ENCODE measurements around the gene SAP25. TPM values are rescaled to one million over a fixed set of nuclear protein-coding genes. Genes with fewer than 3 reads are reported as not detected.

The SAP25 gene
- polyA plus RNA-seq, 1 of the 3 experiments (the other 2 are of a cell fraction) = 1.2 TPM

DNA sequence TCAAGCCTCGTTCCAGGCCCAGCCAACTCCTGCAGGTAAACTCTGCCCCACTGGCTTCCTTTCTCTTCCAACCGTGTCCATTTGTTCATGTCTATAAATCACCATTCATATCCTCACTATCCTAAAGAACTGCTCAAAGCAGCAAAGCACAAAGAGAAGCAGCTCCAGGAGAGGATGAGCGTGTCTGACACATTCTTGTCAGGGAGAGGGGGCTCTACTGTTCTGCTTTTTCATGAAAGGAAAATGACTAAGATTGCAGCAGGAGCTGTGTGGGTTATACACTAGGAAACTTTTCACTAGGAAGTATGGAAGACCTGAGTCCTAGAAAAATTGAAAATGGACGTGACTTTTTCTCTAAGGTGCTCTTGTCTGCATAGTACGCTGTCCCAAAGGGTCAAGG, 18.0 kb downstream of the SAP25 start:
- Histone ChIP-seq H4K20me1 (ENCODE audit: insufficient read depth) (no peaks in the 10 kb centered on the region), H3K27me3 (ENCODE audit: insufficient read depth) (no peaks in the 10 kb centered on the region), H3K4me2 (no peak overlapping the region), H3K79me2 (ENCODE audit: insufficient read depth) (no peaks in the 10 kb centered on the region), H3K36me3 (replicated peaks in 1 of 2; ENCODE audit: control insufficient read depth in 1 of 2, insufficient read depth in 2 of 2, low read length in 1 of 2) (peaks cover 7 to 14% of the 10 kb centered on the region in 2 experiments), H3K4me1 (ENCODE audit: control insufficient read depth in 1 of 2, insufficient read depth in 2 of 2, low read depth in 1 of 2, low read length in 1 of 2) (no peaks in the 10 kb centered on the region; a peak in 1 of 4 replicates), H3K9ac (no peak overlapping the region), H3K27ac (ENCODE audit: low read depth in 2 of 2, low read length in 1 of 2) (no peak overlapping the region), H2AFZ (ENCODE audit: low read depth) (no peak overlapping the region), H3K9me2 (no peaks in the 10 kb centered on the region), H3K4me3 (ENCODE audit: low read depth in 2 of 2, low read length in 1 of 2) (no peak overlapping the region), H3F3A (replicated peaks; ENCODE audit: insufficient read depth) (peaks cover 2% of the 10 kb centered on the region), H3K9me3 (no peaks in the 10 kb centered on the region)
- no peak for DNase-seq
- CTCF ChIA-PET = interaction anchor here (0.6 to 16.6 kb wide), 12 partner anchors 11 to 137 kb away, joined by 3 to 398 read pairs (median 6); partner anchors contain the start of genes AGFG2, NYAP1 and SPACDR
- POLR2A ChIA-PET = interaction anchor here (1.0 kb wide), 1 partner anchor 87 kb away, joined by 6 read pairs; no protein-coding TSS in a partner anchor
- 87% methylated on average over 5 of the region's 5 CpGs for WGBS (ENCODE audit: low lambda C conversion rate)
- TF ChIP-seq YY1 (IDR thresholded peaks at IDR 0.05; ENCODE audit: low read depth) (no peak), RAD21 (IDR thresholded peaks at IDR 0.05; ENCODE audit: low read length) (no peak), EP300 (IDR thresholded peaks at IDR 0.05; ENCODE audit: borderline replicate concordance in 1 of 2, low read depth in 1 of 2, low read length in 1 of 2) (no peak), RCOR1 (IDR thresholded peaks at IDR 0.05; ENCODE audit: low read length) (no peak), FOXM1 (IDR thresholded peaks at IDR 0.05; ENCODE audit: low read depth) (no peak), TCF12 (IDR thresholded peaks at IDR 0.05) (no peak), ELF1 (IDR thresholded peaks at IDR 0.05) (no peak)
- TF ChIP-seq, protein P1, sequence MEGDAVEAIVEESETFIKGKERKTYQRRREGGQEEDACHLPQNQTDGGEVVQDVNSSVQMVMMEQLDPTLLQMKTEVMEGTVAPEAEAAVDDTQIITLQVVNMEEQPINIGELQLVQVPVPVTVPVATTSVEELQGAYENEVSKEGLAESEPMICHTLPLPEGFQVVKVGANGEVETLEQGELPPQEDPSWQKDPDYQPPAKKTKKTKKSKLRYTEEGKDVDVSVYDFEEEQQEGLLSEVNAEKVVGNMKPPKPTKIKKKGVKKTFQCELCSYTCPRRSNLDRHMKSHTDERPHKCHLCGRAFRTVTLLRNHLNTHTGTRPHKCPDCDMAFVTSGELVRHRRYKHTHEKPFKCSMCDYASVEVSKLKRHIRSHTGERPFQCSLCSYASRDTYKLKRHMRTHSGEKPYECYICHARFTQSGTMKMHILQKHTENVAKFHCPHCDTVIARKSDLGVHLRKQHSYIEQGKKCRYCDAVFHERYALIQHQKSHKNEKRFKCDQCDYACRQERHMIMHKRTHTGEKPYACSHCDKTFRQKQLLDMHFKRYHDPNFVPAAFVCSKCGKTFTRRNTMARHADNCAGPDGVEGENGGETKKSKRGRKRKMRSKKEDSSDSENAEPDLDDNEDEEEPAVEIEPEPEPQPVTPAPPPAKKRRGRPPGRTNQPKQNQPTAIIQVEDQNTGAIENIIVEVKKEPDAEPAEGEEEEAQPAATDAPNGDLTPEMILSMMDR (IDR thresholded peaks at IDR 0.05) = no peak
- TF ChIP-seq, protein P2, sequence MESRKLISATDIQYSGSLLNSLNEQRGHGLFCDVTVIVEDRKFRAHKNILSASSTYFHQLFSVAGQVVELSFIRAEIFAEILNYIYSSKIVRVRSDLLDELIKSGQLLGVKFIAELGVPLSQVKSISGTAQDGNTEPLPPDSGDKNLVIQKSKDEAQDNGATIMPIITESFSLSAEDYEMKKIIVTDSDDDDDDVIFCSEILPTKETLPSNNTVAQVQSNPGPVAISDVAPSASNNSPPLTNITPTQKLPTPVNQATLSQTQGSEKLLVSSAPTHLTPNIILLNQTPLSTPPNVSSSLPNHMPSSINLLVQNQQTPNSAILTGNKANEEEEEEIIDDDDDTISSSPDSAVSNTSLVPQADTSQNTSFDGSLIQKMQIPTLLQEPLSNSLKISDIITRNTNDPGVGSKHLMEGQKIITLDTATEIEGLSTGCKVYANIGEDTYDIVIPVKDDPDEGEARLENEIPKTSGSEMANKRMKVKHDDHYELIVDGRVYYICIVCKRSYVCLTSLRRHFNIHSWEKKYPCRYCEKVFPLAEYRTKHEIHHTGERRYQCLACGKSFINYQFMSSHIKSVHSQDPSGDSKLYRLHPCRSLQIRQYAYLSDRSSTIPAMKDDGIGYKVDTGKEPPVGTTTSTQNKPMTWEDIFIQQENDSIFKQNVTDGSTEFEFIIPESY (IDR thresholded peaks at IDR 0.05; ENCODE audit: borderline replicate concordance, low read depth) = no peak

DNA sequence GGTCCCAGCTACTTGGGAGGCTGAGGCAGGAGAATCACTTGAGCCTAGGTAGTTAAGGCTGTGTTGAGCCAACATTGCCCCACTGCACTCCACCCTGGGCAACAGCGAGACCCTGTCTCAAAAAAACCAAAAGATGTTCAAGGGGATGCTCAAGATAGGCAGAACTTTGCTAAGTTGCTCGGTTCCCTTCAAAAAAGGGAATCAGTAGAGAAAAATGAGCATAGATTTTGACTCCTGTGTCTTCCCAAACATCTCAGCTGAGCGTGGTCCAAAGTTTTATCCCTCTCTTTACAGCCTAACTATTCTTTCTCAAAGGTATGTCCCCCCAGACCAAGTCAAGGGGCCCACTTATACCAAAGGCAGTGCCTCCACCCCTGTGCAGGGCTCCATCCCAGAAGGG, 20.7 kb downstream of the SAP25 start:
- Histone ChIP-seq H3K79me2 (ENCODE audit: insufficient read depth) (no peaks in the 10 kb centered on the region), H4K20me1 (ENCODE audit: insufficient read depth) (no peaks in the 10 kb centered on the region), H3K9me2 (no peaks in the 10 kb centered on the region), H3K27ac (ENCODE audit: low read depth in 2 of 2, low read length in 1 of 2) (no peak overlapping the region), H3K4me1 (ENCODE audit: control insufficient read depth in 1 of 2, insufficient read depth in 2 of 2, low read depth in 1 of 2, low read length in 1 of 2) (peaks cover 3 to 9% of the 10 kb centered on the region in 2 experiments; a peak in 2 of 4 replicates), H3K27me3 (ENCODE audit: insufficient read depth) (no peaks in the 10 kb centered on the region), H3K9ac (no peak overlapping the region), H2AFZ (ENCODE audit: low read depth) (no peak overlapping the region), H3K9me3 (no peaks in the 10 kb centered on the region), H3K36me3 (replicated peaks in 1 of 2; ENCODE audit: control insufficient read depth in 1 of 2, insufficient read depth in 2 of 2, low read length in 1 of 2) (peaks cover 12 to 22% of the 10 kb centered on the region in 2 experiments), H3K4me3 (ENCODE audit: low read depth in 2 of 2, low read length in 1 of 2) (no peak overlapping the region), H3F3A (replicated peaks; ENCODE audit: insufficient read depth) (peaks cover 6% of the 10 kb centered on the region), H3K4me2 (no peak overlapping the region)
- POLR2A ChIA-PET = no interaction called here
- DNase-seq = no peak
- 94% methylated on average over 3 of the region's 3 CpGs for WGBS (ENCODE audit: low lambda C conversion rate)
- CTCF ChIA-PET = interaction anchor here (1.0 to 16.6 kb wide), 6 partner anchors 8 to 87 kb away, joined by 4 to 398 read pairs (median 10); partner anchors contain the start of genes NYAP1 and SPACDR
- TF ChIP-seq NFIC (IDR thresholded peaks at IDR 0.05; ENCODE audit: borderline replicate concordance) (no peak), YY1 (IDR thresholded peaks at IDR 0.05; ENCODE audit: low read depth) (no peak), SIN3A (IDR thresholded peaks at IDR 0.05; ENCODE audit: borderline replicate concordance, low read depth, low read length) (no peak), TCF12 (IDR thresholded peaks at IDR 0.05) (no peak), FOXM1 (IDR thresholded peaks at IDR 0.05; ENCODE audit: low read depth) (no peak), MXI1 (IDR thresholded peaks at IDR 0.05; ENCODE audit: low read depth, low read length) (no peak), MEF2A (IDR thresholded peaks at IDR 0.05; ENCODE audit: borderline replicate concordance, low read depth) (no peak), EZH2phosphoT487 (IDR thresholded peaks at IDR 0.05; ENCODE audit: borderline replicate concordance, low read depth) (no peak), GATA2 (CRISPR knock-in tag; IDR thresholded peaks at IDR 0.05) (no peak), GABPA (IDR thresholded peaks at IDR 0.05; ENCODE audit: low read depth) (no peak)
- TF ChIP-seq, protein P1 (IDR thresholded peaks at IDR 0.05) = no peak
- TF ChIP-seq, protein P2 (IDR thresholded peaks at IDR 0.05; ENCODE audit: borderline replicate concordance, low read depth) = no peak
- TF ChIP-seq, protein P3, sequence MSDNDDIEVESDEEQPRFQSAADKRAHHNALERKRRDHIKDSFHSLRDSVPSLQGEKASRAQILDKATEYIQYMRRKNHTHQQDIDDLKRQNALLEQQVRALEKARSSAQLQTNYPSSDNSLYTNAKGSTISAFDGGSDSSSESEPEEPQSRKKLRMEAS (IDR thresholded peaks at IDR 0.05; ENCODE audit: low read depth) = no peak
- TF ChIP-seq, protein P4, sequence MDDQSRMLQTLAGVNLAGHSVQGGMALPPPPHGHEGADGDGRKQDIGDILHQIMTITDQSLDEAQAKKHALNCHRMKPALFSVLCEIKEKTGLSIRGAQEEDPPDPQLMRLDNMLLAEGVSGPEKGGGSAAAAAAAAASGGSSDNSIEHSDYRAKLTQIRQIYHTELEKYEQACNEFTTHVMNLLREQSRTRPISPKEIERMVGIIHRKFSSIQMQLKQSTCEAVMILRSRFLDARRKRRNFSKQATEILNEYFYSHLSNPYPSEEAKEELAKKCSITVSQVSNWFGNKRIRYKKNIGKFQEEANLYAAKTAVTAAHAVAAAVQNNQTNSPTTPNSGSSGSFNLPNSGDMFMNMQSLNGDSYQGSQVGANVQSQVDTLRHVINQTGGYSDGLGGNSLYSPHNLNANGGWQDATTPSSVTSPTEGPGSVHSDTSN (IDR thresholded peaks at IDR 0.05) = no peak

All from SK-N-SH (cell line).